OCI-LY1 (cell line): ENCODE measurements around the gene RABIF.

ENCODE experiments used
- CTCF ChIP-seq: fragments of 200-600 bp; sonication (generic), shearing (Covaris generic); IDR thresholded peaks from 2 replicates; pipeline ENCODE4 v1.5.1; 2017; ENCODE audit warnings: mild to moderate bottlenecking, antibody characterized with exemption, low read length, moderate library complexity, mixed read lengths
- EZH2 ChIP-seq: fragments of 200-600 bp; sonication (generic), shearing (Covaris generic); IDR thresholded peaks from 2 replicates; pipeline ENCODE4 v1.8.0; 2017; ENCODE audit warnings: borderline replicate concordance, mixed run types, mild to moderate bottlenecking, antibody characterized with exemption, low read length, moderate library complexity, mixed read lengths

GRCh38 chr1:202935844-202936243, 46.9 kb upstream of the RABIF start:
- TF ChIP-seq CTCF (no peak), EZH2 (no peak)
